ENCODE data around the gene TRIM15. TPM values are rescaled to one million over a fixed set of nuclear protein-coding genes. Genes with fewer than 3 reads are reported as not detected.

TRIM15 gene
- total and polyA plus RNA-seq, 2 donors (not counting 3 experiments of a cell fraction or from before 2014, with no cell fraction given) = not detected

DNA sequence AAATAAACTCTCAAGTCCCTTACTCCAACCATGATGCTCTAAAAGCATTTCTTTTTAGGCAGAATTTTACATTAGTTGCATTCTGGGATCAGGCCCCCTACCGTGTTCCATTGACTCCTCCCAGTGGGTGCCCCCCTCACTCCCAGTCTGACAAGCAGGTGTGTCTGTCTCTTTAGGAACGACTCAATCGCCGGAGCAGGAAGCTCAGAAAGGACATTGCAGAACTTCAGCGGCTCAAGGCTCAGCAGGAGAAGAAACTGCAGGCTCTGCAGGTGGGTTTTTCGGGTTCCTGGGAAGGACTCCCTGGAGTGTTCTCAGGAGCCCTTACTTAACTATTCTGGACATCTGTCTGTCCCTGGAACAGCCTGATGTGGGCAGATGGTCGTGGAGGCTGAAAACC is 17.5 kb upstream of the TRIM15 start:
- Histone ChIP-seq H3K27ac (ENCODE audit: insufficient read depth, low read depth, low read length) (no peak overlapping the region), H3K9me1 (replicated peaks; ENCODE audit: control insufficient read depth, extremely low read depth, insufficient read depth, low read length) (no peaks in the 10 kb centered on the region), H3K4me1 (ENCODE audit: control insufficient read depth, extremely low read depth, insufficient read depth, low read length) (no peaks in the 10 kb centered on the region), H4K20me1 (replicated peaks; ENCODE audit: control insufficient read depth, extremely low read depth, insufficient read depth, low read length) (no peaks in the 10 kb centered on the region), H3K9me3 (replicated peaks; ENCODE audit: control insufficient read depth, insufficient read depth, low read length) (no peaks in the 10 kb centered on the region), H3K4me2 (ENCODE audit: insufficient read depth, low read length) (no peak overlapping the region), H3K36me3 (ENCODE audit: control insufficient read depth in 2 of 2, extremely low read depth in 1 of 2, insufficient read depth in 2 of 2, low read length in 2 of 2) (no peaks in the 10 kb centered on the region), H3K4me3 (replicated peaks in 1 of 3; ENCODE audit: insufficient read depth in 1 of 3, low read depth in 1 of 3, low read length in 3 of 3) (no peak overlapping the region), H2AFZ (ENCODE audit: low read depth, low read length) (no peak overlapping the region), H3K27me3 (ENCODE audit: control insufficient read depth in 2 of 2, insufficient read depth in 2 of 2, low read length in 2 of 2) (peaks cover 18 to 39% of the 10 kb centered on the region in 2 experiments), H3K79me2 (ENCODE audit: control insufficient read depth, insufficient read depth, low read length) (no peaks in the 10 kb centered on the region), H3K9ac (replicated peaks; ENCODE audit: extremely low read depth, insufficient read depth, low read length) (no peak overlapping the region)
- intact Hi-C loops (cut with micrococcal nuclease) (no loop called here), dilution Hi-C loops (cut with MboI; ENCODE audit: extremely low pct_ligation_motif_present, low sequenced_read_pairs) (no loop called here)
- CTCF ChIA-PET = no interaction called here
- POLR2A ChIA-PET = no interaction called here
- TF ChIP-seq, protein P1, sequence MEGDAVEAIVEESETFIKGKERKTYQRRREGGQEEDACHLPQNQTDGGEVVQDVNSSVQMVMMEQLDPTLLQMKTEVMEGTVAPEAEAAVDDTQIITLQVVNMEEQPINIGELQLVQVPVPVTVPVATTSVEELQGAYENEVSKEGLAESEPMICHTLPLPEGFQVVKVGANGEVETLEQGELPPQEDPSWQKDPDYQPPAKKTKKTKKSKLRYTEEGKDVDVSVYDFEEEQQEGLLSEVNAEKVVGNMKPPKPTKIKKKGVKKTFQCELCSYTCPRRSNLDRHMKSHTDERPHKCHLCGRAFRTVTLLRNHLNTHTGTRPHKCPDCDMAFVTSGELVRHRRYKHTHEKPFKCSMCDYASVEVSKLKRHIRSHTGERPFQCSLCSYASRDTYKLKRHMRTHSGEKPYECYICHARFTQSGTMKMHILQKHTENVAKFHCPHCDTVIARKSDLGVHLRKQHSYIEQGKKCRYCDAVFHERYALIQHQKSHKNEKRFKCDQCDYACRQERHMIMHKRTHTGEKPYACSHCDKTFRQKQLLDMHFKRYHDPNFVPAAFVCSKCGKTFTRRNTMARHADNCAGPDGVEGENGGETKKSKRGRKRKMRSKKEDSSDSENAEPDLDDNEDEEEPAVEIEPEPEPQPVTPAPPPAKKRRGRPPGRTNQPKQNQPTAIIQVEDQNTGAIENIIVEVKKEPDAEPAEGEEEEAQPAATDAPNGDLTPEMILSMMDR (IDR thresholded peaks at IDR 0.05; ENCODE audit: extremely low read depth in 1 of 2, insufficient read depth in 1 of 2, low read depth in 1 of 2, low read length in 2 of 2) = no peak
- TF ChIP-seq EZH2 (IDR thresholded peaks at IDR 0.05; ENCODE audit: borderline replicate concordance, low read depth, low read length, severe bottlenecking) = no peak
- no peak for TF ChIP-seq FOS (IDR thresholded peaks at IDR 0.05; ENCODE audit: borderline replicate concordance, insufficient read depth, low read length)
- no peak for TF ChIP-seq POLR2AphosphoS5 (IDR thresholded peaks at IDR 0.05; ENCODE audit: insufficient read depth, low read depth, low read length)
- no peak for TF ChIP-seq POLR2A (IDR thresholded peaks at IDR 0.05; ENCODE audit: low read depth, low read length)
- TF ChIP-seq JUN (IDR thresholded peaks at IDR 0.05; ENCODE audit: borderline replicate concordance, insufficient read depth, insufficient read length, low read depth) = no peak
- TF ChIP-seq, protein P2, sequence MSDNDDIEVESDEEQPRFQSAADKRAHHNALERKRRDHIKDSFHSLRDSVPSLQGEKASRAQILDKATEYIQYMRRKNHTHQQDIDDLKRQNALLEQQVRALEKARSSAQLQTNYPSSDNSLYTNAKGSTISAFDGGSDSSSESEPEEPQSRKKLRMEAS (IDR thresholded peaks at IDR 0.05; ENCODE audit: insufficient read depth, insufficient read length) = no peak
- TF ChIP-seq GATA2 (IDR thresholded peaks at IDR 0.05; ENCODE audit: insufficient read depth, insufficient read length, low read depth, low read length) = no peak
- TF ChIP-seq MYC (IDR thresholded peaks at IDR 0.05; ENCODE audit: low read depth, low read length) = no peak
- no peak for FAIRE-seq
- no peak for DNase-seq (ENCODE audit: low read depth, low spot score)
- no TSS peak for BruUV-seq (replicated peaks)

All from endothelial cell of umbilical vein (primary cell).